ENCODE results near the gene LTBP3.

GRCh38 chr11:65530157-65530496 is 28.0 kb downstream of the LTBP3 start:
- TF ChIP-seq, protein P1, sequence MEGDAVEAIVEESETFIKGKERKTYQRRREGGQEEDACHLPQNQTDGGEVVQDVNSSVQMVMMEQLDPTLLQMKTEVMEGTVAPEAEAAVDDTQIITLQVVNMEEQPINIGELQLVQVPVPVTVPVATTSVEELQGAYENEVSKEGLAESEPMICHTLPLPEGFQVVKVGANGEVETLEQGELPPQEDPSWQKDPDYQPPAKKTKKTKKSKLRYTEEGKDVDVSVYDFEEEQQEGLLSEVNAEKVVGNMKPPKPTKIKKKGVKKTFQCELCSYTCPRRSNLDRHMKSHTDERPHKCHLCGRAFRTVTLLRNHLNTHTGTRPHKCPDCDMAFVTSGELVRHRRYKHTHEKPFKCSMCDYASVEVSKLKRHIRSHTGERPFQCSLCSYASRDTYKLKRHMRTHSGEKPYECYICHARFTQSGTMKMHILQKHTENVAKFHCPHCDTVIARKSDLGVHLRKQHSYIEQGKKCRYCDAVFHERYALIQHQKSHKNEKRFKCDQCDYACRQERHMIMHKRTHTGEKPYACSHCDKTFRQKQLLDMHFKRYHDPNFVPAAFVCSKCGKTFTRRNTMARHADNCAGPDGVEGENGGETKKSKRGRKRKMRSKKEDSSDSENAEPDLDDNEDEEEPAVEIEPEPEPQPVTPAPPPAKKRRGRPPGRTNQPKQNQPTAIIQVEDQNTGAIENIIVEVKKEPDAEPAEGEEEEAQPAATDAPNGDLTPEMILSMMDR (IDR thresholded peaks at IDR 0.05; ENCODE audit: insufficient read depth, low read length, poor library complexity, severe bottlenecking) = no peak
- no peak for TF ChIP-seq EZH2phosphoT487 (conservative IDR thresholded peaks at IDR 0.05; ENCODE audit: low read length)
